HG03457 (cell line): Measurements from ENCODE around the gene LAX1.
A peak's percentile ranks its signal among the peaks of the same experiment; 100 is the strongest.
"Not testable (repeated sequence)": the region's sequence is repeated elsewhere in the genome, so short reads cannot be mapped to it uniquely, and the experiment has no call there.

ENCODE experiments used
- ATAC-seq: cut with Tn5 transposase; IDR thresholded peaks from one replicate; pipeline ENCODE4 v1.9.1; 2021; ENCODE audit warnings: moderate number of reproducible peaks; ENCODE audit not compliant: unreplicated experiment

LAX1 gene

GRCh38 chr1:203764105-203765028, 616 bp upstream of the LAX1 start:
- no peak for ATAC-seq

GRCh38 chr1:203768256-203768655, 3.3 kb downstream of the LAX1 start:
- ATAC-seq: no peak

GRCh38 chr1:203769505-203770343, 4.7 kb downstream of the LAX1 start:
- no peak for ATAC-seq

- no peak for ATAC-seq
Measured at GRCh38 chr1:203771901-203772301, 6.9 kb downstream of the LAX1 start.

GRCh38 chr1:203772836-203773235, 7.9 kb downstream of the LAX1 start:
- ATAC-seq: no peak

- no peak for ATAC-seq
Measured at GRCh38 chr1:203776636-203777035, 11.7 kb downstream of the LAX1 start.

GRCh38 chr1:203777596-203777995, 12.6 kb downstream of the LAX1 start:
- no peak for ATAC-seq

- no peak for ATAC-seq
Measured at GRCh38 chr1:203778146-203778545, 13.2 kb downstream of the LAX1 start.

GRCh38 chr1:203778789-203779188, 13.8 kb downstream of the LAX1 start:
- ATAC-seq: no peak

GRCh38 chr1:203781962-203782361, 17.0 kb downstream of the LAX1 start:
- ATAC-seq: no peak

- ATAC-seq: no peak
Measured at GRCh38 chr1:203789966-203790365, 25.0 kb downstream of the LAX1 start.

GRCh38 chr1:203791498-203791897, 26.5 kb downstream of the LAX1 start:
- ATAC-seq: no peak

- ATAC-seq: no peak
Measured at GRCh38 chr1:203792486-203792885, 27.5 kb downstream of the LAX1 start.

GRCh38 chr1:203793561-203793960, 28.6 kb downstream of the LAX1 start:
- ATAC-seq: not testable (repeated sequence)

GRCh38 chr1:203794764-203795440, 29.9 kb downstream of the LAX1 start:
- no peak for ATAC-seq

GRCh38 chr1:203795441-203796235, 30.7 kb downstream of the LAX1 start, which contains the start of the genes ZBED6 and ZC3H11A:
Gene ZBED6, plus strand, starts transcription at chr1:203795623. Its CDS starts 1,900 bp downstream, at chr1:203797523.
Gene ZC3H11A, plus strand, starts transcription at chr1:203795623. Its CDS starts 21,448 bp downstream, at chr1:203817071.
- peak; percentile 90 for ATAC-seq

- ATAC-seq: no peak
Measured at GRCh38 chr1:203796236-203796605, 31.2 kb downstream of the LAX1 start.

GRCh38 chr1:203797216-203797615, 32.2 kb downstream of the LAX1 start:
- no peak for ATAC-seq

- ATAC-seq: no peak
Measured at GRCh38 chr1:203797948-203798655, 33.1 kb downstream of the LAX1 start.

GRCh38 chr1:203799157-203799556, 34.2 kb downstream of the LAX1 start:
- ATAC-seq: no peak
